HG03097 (cell line): ENCODE results near the gene FAM114A1.
A peak's percentile ranks its signal among the peaks of the same experiment; 100 is the strongest.

Source experiments
- ATAC-seq: cut with Tn5 transposase; IDR thresholded peaks from one replicate; pipeline ENCODE4 v1.9.1; 2021; ENCODE audit not compliant: unreplicated experiment, low FRiP score

FAM114A1 gene

DNA sequence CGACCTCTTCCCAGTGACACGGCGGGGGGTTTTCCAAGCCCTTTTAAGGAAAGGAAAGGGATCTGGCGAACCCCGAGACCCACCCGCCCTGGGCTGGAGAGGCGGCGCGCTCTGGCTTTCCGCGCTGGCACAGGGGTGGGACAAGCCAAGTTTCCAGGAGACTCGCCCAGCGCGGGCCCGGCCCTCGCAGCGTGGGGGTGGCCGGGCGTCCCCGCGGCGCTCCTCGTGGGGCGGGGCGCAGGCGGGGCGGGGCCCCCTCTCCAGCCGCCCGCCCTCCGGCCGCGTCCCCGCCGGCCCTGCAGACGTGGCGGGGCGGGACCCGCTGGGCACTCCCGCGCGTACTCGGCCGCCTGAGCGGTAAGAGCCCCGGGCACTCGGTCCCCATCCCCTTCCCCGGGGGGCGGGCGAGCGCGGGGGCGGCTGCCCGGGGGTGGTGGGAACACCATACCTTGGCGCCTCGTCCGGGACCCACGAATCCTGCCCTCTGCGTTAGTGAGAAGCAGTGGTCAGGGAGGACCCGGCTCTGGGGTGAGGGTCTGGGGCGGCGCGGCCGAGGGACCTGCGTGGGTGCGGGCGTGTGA, at the start of gene FAM114A1:
FAM114A1 (plus strand) TSS at position 329 of the 581 bp plus-strand sequence. CDS start 10,273 bp downstream, outside the sequence.
- peak; percentile 56 for ATAC-seq

DNA sequence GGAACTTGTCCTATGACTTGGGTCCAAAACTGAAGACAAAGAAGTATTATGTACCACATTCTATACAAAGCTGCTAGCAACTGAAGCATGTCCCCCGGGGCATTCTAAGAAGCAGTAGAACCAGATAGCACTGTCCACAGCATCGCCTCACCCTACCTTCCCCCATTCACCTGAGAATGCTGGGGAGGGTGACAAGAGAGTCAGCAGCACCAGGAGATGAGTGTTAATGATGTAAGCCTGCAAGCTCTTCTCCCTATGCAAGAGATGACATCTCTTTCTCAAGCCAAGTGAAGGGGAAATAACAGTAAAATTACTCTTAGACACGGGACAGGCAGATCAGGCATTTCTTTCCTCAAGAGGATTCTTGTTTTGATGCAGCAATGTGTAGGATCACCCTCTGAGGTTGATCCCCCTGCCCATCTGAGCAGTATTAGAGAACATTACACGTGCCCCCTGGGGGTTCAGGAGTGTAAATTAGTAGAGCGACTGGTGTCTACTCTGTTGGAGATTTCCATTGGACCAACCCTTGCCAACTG, 49.1 kb upstream of the FAM114A1 start:
- peak; percentile 41 for ATAC-seq

DNA sequence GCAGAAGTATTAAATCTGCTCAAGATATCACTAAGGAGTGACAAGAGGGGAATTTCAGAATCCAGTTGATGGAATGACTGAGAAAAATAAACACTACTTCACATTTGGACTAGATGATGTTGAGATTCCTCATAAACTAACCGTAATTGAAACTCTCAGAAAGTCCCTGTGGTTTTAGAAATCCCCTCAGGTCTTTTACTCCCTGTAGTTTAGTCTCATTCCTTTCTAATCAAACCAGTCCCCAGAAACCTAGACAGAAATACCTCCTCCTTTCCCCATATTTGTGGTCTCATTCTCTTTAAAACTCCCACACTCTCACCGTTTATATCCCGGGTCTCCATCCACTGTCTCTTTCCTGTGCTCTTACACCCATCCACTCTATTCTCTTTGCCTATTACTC, 48.0 kb upstream of the FAM114A1 start:
- peak; percentile 48 for ATAC-seq

DNA sequence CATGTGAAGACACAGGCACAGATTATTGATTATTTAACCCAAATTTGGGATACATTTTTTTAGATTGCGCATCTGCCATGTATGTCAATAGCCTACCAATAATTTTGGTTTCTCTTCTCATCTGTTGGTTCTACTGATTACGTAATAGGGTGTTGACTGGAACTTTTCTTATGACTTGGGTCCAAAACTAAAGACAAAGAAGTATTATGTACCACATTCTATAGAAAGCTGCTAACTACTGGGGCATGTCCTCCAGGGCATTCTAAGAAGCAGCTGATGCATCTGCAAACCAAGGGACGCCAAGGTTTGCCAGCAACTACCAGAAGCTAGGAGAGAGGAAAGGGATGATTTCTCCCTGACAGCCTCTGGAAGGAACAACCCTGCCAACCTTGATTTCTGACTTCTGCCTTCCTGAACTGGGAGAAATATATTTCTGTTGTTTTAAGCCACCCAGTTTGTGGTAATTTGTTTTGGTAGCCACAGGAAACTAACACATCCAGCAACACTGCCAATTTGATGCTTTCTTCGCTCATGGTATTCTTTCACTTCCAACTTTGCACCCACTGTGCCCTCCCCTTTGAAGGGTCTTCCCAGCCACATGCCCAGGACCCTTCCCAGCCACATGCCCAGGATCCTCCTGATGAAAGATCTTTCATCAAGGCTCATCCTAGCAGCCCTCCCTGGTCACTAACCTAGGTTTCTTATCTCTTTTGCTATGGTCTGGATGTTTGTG, 47.1 kb upstream of the FAM114A1 start:
- peak; percentile 40 for ATAC-seq

DNA sequence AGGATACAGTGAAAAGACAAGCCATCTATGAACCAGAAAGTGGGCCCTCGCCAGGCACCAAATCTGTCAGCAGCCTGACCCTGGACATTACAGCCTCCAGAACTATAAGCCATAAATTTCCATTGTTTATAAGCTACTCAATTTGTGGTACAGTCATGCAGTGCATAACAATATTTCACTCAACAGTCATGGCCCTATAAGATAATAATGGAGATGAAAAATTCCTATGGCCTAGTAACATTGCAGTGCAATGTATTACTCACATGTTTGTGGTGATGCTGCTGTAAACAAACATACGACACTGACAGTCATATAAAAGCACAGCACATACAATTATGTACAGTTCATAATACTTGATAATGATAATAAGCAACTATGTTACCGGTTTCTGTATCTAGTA, 45.9 kb upstream of the FAM114A1 start:
- no peak for ATAC-seq

DNA sequence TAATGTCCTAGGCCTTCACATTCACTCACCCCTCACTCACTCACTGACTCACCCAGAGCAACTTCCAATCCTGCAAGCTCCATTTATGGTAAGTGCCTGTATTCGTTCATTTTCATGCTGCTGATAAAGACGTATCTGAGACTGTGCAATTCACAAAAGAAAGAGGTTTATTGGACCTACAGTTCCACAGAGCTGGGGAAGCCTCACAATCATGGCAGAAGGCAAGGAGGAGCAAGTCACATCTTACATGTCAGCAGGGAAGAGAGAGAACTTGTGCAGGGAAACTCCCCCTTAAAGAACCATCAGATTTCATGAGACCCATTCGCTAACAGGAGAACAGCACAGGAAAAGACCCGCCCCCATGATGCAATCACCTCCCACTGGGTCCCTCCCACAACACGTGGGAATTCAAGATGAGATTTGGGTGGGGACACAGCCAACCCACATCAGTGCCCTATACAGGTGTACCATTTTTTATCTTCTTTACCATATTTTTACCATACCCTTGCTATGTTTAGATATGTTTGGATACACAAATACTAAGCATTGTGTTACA, 44.8 kb upstream of the FAM114A1 start:
- ATAC-seq = no peak

DNA sequence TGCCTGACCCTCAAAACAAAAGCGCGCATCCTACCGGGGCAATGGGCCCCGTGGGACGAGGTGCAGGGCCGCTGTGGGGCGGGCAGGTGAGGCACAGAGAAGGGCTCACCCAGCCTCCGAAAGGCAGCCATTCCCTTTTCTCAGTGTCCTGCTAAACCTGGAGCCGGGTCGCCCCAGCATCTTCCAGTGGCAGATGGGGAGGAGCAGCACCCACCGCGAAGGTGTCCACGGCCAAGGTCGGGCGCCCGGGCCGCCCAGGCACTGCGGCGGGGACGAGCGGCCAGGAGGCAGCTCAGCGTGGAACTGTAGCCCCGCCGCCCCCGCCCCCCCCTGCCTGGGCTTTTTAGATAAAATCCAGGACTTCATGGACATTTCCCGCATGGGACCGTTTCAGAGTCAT, 43.8 kb upstream of the FAM114A1 start:
- no peak for ATAC-seq

DNA sequence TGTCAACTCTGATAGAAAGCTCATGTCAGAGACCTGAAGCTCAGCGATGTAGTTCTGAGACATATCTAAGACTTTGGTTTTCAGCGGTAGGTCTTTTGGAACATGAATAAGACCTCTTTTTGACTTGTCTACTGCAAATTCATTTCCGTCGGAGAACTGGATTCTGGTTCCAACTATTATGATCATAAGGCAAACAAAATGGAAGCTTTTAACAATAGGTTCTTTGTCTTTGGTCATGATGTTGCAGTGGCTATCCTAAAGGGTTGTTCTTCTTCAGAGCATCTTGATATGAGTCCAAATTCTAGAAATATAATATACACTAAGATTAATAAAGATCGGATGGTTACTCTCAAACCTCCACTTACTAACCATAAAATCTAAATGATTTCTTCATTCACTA, 38.4 kb upstream of the FAM114A1 start:
- ATAC-seq = no peak

DNA sequence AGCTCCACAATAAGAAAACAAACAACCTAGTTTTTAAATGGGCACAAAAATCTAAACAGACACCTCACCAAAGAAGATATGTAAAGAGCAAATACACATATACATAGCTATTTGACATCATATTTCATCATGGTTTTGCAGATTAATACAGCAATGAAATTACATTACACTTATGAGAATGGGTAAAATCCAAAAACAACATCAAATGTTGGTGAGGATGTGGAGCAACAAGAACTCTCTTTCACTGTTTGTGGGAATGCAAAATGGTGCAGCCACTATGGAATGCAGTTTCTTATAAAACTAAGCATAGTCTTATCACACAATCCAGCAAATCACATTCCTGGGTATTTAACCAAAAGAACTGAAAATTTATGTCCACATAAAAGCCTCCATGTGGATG, 36.0 kb upstream of the FAM114A1 start:
- no peak for ATAC-seq

DNA sequence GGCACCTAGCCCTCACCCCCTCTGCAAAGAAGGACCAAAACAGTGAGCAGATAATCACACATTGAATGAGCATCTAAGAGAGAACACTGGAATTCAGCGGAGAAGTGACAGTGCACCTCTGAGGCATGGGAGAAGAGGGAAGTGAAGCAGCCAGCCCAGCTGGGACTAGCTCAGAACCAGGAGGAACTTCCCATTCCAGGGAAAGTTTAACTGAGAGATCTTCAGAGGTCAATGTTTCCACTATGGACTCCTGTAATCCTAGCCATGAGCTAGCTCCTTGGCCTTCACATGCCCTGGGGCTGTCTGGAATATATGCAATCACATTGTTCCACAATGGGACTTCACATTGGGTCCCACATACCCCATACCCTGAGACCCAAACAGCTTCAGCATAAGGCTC, 35.4 kb upstream of the FAM114A1 start:
- no peak for ATAC-seq

DNA sequence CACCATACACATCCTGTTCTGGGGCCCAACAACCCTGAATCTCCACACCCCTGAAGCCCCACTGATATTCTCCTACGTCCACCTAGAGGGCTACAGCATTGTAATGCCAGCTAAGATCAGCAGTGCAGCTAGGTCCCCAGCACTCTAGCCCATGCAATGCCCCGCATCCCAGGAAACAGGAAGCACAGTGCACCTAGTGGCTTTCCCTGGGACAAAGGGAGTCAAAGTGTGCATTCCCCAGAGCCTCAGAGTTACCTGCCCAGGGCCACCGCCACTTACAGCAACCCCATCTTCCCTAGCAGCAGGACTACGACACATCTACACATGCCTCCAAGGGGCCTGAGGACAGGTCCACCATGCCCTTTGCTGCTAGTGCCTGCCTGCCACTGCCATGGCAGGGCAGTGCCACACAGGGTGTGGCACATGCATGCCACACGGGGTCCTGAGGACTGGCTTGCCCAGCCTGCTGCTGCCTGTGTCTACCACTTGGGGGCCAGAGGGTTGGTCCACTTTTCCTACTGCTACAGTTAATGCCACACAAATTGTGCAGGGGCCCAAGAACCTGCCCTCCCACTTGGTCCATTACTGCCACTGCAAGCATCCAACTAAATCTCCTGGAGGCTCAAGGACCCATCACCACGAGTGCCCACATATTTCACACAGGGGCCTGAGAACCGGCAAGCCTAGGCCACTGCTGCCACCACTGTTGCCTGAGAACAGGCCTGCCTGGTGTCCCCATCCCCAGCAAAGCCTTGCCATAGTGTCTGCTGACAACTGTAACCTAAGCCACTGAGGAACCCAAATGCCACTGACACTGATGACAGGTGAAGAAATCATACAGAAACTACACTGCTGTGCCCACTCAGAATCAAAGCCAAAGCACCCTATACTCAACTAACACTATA, 34.7 kb upstream of the FAM114A1 start:
- ATAC-seq = no peak

DNA sequence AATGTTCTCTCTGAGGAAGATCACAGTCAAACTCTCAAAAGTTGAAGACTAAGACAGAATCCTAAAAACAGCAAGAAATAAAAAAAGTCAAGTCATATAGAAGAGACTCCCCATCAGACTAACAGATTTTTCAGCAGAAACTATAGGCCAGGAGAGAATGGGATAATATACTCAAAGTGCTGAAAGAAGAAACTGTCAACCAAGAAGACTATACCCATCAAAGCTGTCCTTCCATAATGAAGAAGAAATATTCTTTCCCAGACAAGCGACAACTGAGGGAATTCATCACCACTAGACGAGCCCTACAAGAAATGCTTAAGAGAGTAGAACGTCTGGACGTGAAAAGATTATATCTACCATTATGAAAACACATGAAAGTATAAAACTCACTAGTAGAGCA, 33.0 kb upstream of the FAM114A1 start:
- ATAC-seq = no peak

DNA sequence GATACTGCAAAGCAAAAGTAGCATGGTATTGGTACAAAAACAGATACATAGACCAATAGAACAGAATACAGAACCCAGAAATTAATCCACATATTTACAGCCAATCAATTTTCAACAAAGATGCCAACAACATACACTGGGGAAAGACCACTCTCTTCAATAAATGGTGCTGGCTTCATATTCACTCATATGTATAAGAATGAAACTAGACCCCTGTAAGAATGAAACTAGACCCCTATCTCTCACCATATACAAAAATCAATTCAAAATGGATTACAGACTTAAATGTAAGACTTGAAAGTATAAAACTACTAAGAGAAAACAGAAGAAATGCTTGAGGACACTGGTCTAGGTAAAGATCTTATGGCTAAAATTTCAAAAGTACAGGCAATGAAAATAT, 30.3 kb upstream of the FAM114A1 start:
- ATAC-seq = no peak

DNA sequence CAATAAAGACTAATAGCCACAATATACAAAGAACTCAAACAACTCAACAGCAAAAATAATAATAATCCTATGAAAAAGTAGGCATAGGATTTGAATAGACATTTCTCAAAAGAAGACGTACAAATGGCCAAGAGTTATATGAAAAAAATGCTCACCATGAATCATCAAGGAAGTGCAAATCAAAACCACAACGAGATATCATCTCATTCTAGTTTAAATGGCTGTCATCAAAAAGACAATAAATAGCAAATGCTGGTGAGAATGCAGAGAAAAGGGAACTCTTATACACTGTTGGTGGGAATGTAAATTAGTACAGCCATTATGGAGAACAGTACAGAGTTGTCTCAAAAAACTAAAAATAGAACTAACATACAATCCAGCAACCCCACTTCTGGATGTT, 29.8 kb upstream of the FAM114A1 start:
- ATAC-seq = no peak

DNA sequence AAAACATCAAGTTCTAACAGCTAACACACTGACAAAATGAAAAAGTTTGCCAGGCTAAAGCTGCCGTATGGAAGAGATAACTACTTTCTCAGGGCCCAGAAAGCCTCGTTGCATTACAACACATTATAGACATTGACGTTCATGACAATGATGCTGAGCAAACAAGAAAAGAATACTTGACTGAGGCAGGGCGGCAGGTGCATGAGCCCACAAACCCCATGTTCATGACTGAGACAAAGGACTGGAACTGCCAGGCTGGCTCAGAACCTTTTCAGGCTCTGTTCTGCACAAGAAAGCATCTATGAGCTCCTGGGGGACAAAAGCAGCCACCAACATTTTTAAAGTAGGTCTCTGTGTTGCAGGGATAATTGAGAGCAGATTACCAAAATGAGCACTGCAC, 24.6 kb upstream of the FAM114A1 start:
- no peak for ATAC-seq

DNA sequence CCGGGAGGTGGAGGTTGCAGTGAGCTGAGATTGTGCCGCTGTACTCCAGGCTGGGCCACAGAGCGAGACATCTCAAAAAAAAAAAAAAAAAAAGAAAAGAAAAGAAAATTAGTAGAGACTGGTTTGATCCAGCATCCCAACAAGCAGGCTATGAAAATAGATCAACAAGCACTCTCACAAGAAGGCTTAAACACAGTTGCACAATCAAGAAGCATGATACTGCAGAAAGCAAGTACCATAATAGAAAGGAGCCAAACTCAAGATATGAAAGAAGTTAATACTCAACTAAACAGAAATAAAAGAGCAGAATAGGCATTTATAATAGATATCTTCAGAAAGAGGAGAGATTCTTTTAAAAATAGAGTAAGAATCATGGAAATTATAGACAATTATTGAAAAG, 21.6 kb upstream of the FAM114A1 start:
- ATAC-seq = no peak

DNA sequence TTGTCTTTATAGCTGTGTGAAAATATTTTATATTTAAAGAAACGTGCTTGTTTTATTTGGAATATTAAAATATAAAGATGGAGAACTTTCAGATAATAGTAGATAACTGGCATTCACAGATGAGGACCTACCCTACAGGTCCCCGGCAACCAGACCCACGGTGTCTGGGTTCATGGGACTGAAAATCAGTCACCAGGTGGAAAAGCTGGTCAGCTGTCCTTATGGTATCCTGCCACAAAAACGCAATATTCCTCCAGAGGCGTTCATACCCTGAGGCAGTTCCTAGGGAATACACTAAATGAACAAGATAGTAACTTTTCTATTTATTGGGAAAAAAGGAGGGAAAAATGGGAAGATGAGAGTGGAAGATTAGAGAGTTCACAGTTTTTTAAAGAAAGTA, 12.1 kb upstream of the FAM114A1 start:
- no peak for ATAC-seq

DNA sequence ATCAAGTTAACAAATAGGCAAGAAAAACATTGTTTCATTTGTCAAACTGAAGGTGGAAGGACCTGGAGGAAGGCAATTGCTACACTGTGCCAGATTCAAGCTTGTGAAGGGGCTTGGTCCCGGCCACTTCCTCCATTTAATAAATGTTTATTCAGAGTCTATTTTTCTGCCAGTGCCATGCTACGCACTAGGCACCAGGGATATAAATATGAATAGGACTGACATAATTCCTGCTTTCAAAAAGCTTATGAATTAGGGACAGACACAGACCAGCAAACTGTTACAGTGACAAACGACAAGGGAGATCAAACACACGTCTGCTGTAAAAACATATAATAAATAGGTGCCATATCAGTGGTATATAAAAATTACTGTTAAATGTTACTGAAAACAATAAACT, 11.6 kb upstream of the FAM114A1 start:
- ATAC-seq = no peak

DNA sequence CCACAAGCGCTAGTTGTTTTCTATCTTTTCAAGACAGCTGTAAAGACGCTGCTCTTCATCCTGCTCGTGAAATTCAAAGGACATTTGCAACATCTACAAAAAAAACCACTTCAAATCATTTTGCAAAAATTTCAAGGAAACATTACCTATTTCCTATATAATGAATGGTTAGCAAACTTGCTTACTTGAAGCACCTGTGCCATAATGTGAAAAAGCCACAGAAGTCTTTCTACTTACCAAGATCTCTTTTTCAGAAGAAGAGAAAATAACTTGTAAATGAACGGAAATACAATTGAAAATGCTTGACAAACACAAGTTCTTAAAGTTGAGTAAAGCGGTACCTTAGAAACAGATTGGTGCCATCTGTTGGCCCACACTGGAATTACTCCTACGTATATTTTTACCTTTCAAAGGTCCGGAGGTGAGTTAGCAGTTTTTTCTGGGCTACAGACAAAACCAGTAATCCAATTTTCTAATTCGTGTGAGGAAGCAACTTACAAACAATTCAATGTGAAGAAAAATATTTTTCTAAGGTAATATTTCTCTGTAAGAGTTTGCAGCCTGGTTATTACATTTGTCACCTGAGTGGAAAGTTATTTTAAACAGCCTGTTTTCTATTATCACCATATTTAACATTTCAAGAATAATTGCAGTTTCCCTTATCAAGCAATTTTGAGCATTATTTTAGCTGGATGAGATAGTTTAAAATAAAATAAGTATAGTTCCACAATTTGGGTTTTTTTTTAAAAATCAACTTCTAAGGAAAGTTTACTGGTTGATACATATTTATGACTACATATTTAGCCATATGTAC, 10.9 kb upstream of the FAM114A1 start, which contains the start of gene TLR6:
TLR6 (minus strand) TSS at position 294 of the 814 bp plus-strand sequence. CDS start 27,344 bp downstream, outside the sequence.
- ATAC-seq = peak; percentile 40
